ENCODE results near the gene XRN1. TPM values are rescaled to one million over a fixed set of nuclear protein-coding genes. Genes with fewer than 3 reads are reported as not detected.

The XRN1 gene
- total RNA-seq, 1 donor from 2014 or later = 27.0 TPM

- H3K27me3 Mint-ChIP-seq (ENCODE audit: low read depth) = no peaks in the 10 kb centered on the region
- peaks cover 3% of the 10 kb centered on the region for H3K9me3 Mint-ChIP-seq (ENCODE audit: low read depth)
- no peak for DNase-seq (ENCODE audit: low spot score)
- H3K27ac Mint-ChIP-seq (ENCODE audit: unreplicated experiment) = no peak overlapping the region
- no peak for TF ChIP-seq CTCF (IDR thresholded peaks at IDR 0.05)
- no peaks in the 10 kb centered on the region for H3K36me3 Mint-ChIP-seq (ENCODE audit: low read depth)
- no peak overlapping the region for H3K4me3 Mint-ChIP-seq (ENCODE audit: unreplicated experiment)
- peaks cover 4% of the 10 kb centered on the region for H3K4me1 Mint-ChIP-seq (ENCODE audit: low read depth)
These were observed 179.4 kb downstream of the XRN1 start for GRCh38 chr3:142268426-142268825.

GRCh38 chr3:142267269-142267668 lies 180.6 kb downstream of the XRN1 start:
- H3K27me3 Mint-ChIP-seq (ENCODE audit: low read depth) = no peaks in the 10 kb centered on the region
- no peaks in the 10 kb centered on the region for H3K36me3 Mint-ChIP-seq (ENCODE audit: low read depth)
- H3K4me1 Mint-ChIP-seq (ENCODE audit: low read depth) = no peaks in the 10 kb centered on the region
- H3K27ac Mint-ChIP-seq (ENCODE audit: unreplicated experiment) = no peak overlapping the region
- DNase-seq (ENCODE audit: low spot score) = no peak
- no peak overlapping the region for H3K4me3 Mint-ChIP-seq (ENCODE audit: unreplicated experiment)
- peaks cover 3% of the 10 kb centered on the region for H3K9me3 Mint-ChIP-seq (ENCODE audit: low read depth)
- no peak for TF ChIP-seq CTCF (IDR thresholded peaks at IDR 0.05)

- Mint-ChIP-seq H3K9me3 (ENCODE audit: low read depth) (peaks cover 3% of the 10 kb centered on the region), H3K36me3 (ENCODE audit: low read depth) (no peaks in the 10 kb centered on the region), H3K4me3 (ENCODE audit: unreplicated experiment) (no peak overlapping the region), H3K27ac (ENCODE audit: unreplicated experiment) (no peak overlapping the region), H3K4me1 (ENCODE audit: low read depth) (no peaks in the 10 kb centered on the region), H3K27me3 (ENCODE audit: low read depth) (no peaks in the 10 kb centered on the region)
- no peak for DNase-seq (ENCODE audit: low spot score)
- TF ChIP-seq CTCF (IDR thresholded peaks at IDR 0.05) = no peak
These were observed 184.7 kb downstream of the XRN1 start for GRCh38 chr3:142263112-142263511.

- H3K4me1 Mint-ChIP-seq (ENCODE audit: low read depth) = no peaks in the 10 kb centered on the region
- no peaks in the 10 kb centered on the region for H3K36me3 Mint-ChIP-seq (ENCODE audit: low read depth)
- no peak overlapping the region for H3K4me3 Mint-ChIP-seq (ENCODE audit: unreplicated experiment)
- no peak overlapping the region for H3K27ac Mint-ChIP-seq (ENCODE audit: unreplicated experiment)
- no peak for DNase-seq (ENCODE audit: low spot score)
- peaks cover 9% of the 10 kb centered on the region for H3K9me3 Mint-ChIP-seq (ENCODE audit: low read depth)
- no peak for TF ChIP-seq CTCF (IDR thresholded peaks at IDR 0.05)
- no peaks in the 10 kb centered on the region for H3K27me3 Mint-ChIP-seq (ENCODE audit: low read depth)
These were observed 188.5 kb downstream of the XRN1 start for GRCh38 chr3:142259359-142259758.

GRCh38 chr3:142256712-142257333 lies 191.0 kb downstream of the XRN1 start:
- Mint-ChIP-seq H3K4me1 (ENCODE audit: low read depth) (no peaks in the 10 kb centered on the region), H3K4me3 (ENCODE audit: unreplicated experiment) (no peak overlapping the region), H3K9me3 (ENCODE audit: low read depth) (peaks cover 31% of the 10 kb centered on the region), H3K36me3 (ENCODE audit: low read depth) (peaks cover 5% of the 10 kb centered on the region), H3K27ac (ENCODE audit: unreplicated experiment) (no peak overlapping the region), H3K27me3 (ENCODE audit: low read depth) (no peaks in the 10 kb centered on the region)
- no peak for TF ChIP-seq CTCF (IDR thresholded peaks at IDR 0.05)
- no peak for DNase-seq (ENCODE audit: low spot score)

Other genes starting within 250 kb of the XRN1 start
- gene GK5, start 222.5 kb downstream of the XRN1 start, total RNA-seq = 26.8 to 35.2 TPM (median 31.5 TPM) in 3 replicates
- 15.2 to 27.2 TPM (median 16.7 TPM) in 3 replicates for gene ATR, start 130.7 kb upstream of the XRN1 start, total RNA-seq
- 2.0 to 2.5 TPM (median 2.4 TPM) in 3 replicates for gene PLS1, start 148.4 kb upstream of the XRN1 start, total RNA-seq